Kidney epithelial cell (primary cell): Measurements from ENCODE around the gene SLC5A1. TPM values are rescaled to one million over a fixed set of nuclear protein-coding genes. Genes with fewer than 3 reads are reported as not detected.

ENCODE experiments used
- DNase-seq: peaks from one replicate; pipeline ENCODE4 v3.0.0-alpha.2; 2010; ENCODE audit warnings: low read depth
- H3K27me3 ChIP-seq: 2 replicates; pipeline ENCODE4 v1.6.0; 2011; ENCODE audit warnings: low read length; ENCODE audit not compliant: control insufficient read depth, insufficient read depth
- H3K36me3 ChIP-seq: 2 replicates; pipeline ENCODE4 v1.5.1; 2011; ENCODE audit warnings: low read length; ENCODE audit not compliant: control insufficient read depth, insufficient read depth
- H3K4me3 ChIP-seq: 2 replicates; pipeline ENCODE4 v1.5.1; 2011; ENCODE audit warnings: low read depth, mild to moderate bottlenecking, control low read depth, low read length
- total RNA-seq: library from RNA; depleted of rRNA; stranded (reverse); fragments of >200 nt; gene quantifications from 2 replicates; pipeline ENCODE4 v1.2.3, GENCODE V29; 2015
- TF ChIP-seq, protein P1 (sequence below): IDR thresholded peaks from 2 replicates; pipeline ENCODE4 v1.5.1; 2011; ENCODE audit warnings: mild to moderate bottlenecking, moderate library complexity, low read length, control low read depth, inconsistent platforms; ENCODE audit not compliant: insufficient read depth, poor library complexity, severe bottlenecking

SLC5A1 gene
- total RNA-seq, 1 donor from 2014 or later: 0.38 TPM

DNA sequence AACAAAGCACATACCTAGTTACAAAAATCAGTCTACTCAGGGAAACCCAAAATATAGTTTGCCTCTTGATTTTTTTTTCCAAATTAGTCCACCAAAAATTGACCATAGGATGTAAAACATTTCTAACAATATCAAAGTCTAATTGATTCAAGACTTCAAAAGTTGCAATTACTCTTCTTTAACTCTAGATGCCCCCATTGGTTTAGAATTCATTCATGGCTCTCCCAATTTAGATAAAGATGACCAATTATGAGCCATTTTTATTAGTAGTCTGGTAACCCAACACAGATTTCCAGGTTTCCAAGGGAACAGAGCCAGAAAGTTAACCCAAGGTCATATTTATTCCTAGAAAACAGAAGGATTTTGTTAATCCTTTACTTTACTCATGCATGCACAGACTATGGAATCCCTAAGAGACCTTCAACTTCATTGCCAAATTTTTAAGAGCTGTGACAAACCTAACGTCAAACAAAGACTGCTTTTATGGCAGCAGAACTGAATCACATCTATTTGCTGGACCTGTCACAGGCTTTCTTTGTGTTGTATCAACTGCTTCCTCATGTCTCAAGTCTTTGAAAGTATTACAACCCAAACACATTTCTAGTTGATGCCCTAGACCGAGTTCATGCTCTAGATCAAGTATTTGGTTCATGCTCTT is 60.7 kb downstream of the SLC5A1 start:
- DNase-seq: no peak
- H3K4me3 ChIP-seq: no peak overlapping the region
- TF ChIP-seq, protein P1, sequence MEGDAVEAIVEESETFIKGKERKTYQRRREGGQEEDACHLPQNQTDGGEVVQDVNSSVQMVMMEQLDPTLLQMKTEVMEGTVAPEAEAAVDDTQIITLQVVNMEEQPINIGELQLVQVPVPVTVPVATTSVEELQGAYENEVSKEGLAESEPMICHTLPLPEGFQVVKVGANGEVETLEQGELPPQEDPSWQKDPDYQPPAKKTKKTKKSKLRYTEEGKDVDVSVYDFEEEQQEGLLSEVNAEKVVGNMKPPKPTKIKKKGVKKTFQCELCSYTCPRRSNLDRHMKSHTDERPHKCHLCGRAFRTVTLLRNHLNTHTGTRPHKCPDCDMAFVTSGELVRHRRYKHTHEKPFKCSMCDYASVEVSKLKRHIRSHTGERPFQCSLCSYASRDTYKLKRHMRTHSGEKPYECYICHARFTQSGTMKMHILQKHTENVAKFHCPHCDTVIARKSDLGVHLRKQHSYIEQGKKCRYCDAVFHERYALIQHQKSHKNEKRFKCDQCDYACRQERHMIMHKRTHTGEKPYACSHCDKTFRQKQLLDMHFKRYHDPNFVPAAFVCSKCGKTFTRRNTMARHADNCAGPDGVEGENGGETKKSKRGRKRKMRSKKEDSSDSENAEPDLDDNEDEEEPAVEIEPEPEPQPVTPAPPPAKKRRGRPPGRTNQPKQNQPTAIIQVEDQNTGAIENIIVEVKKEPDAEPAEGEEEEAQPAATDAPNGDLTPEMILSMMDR: peak; percentile 7
- peaks cover 4% of the 10 kb centered on the region for H3K27me3 ChIP-seq
- no peaks in the 10 kb centered on the region for H3K36me3 ChIP-seq

DNA sequence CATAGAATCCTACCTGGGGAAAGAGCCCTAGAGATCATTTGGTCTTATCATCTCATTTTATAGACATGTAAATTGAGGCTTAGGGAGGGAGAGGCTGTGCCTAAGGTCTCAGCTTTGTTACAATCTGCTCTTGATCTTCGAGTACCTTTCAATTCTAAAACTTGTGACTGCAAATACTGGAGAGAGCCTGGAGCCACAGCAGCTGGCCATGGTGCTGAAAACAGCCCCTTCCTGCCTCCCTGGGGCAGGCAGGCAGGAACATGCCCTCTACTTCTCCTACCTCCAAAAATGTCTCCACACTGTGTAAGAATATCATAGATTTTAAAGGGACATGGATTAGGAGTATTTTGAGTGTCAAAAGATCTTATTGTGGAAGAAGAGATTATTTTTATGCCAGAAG is 63.9 kb downstream of the SLC5A1 start:
- Histone ChIP-seq H3K36me3 (no peaks in the 10 kb centered on the region), H3K4me3 (no peak overlapping the region), H3K27me3 (peaks cover 2% of the 10 kb centered on the region)
- DNase-seq: no peak
- TF ChIP-seq, protein P1: no peak

DNA sequence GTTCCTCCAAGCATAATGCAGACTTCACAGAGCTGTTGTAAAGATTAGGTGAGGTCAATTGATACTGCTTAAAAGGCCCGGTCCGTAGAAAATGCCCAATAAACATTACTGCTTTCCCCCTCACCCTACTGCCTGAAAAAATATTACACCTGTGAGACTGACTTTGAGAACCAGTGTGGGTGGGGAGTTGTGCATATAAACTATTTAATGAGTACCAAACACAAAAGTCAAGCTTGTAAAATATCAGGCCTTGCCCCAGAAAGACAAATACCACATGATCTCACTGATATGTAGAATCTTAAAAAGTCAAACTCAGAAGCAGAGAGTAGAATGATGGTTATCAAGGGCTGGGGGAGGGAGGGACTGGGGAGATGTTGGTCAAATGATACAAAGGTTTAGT is 69.3 kb downstream of the SLC5A1 start:
- peaks cover 5% of the 10 kb centered on the region for H3K27me3 ChIP-seq
- no peaks in the 10 kb centered on the region for H3K36me3 ChIP-seq
- TF ChIP-seq, protein P1: no peak
- no peak overlapping the region for H3K4me3 ChIP-seq
- DNase-seq: no peak

DNA sequence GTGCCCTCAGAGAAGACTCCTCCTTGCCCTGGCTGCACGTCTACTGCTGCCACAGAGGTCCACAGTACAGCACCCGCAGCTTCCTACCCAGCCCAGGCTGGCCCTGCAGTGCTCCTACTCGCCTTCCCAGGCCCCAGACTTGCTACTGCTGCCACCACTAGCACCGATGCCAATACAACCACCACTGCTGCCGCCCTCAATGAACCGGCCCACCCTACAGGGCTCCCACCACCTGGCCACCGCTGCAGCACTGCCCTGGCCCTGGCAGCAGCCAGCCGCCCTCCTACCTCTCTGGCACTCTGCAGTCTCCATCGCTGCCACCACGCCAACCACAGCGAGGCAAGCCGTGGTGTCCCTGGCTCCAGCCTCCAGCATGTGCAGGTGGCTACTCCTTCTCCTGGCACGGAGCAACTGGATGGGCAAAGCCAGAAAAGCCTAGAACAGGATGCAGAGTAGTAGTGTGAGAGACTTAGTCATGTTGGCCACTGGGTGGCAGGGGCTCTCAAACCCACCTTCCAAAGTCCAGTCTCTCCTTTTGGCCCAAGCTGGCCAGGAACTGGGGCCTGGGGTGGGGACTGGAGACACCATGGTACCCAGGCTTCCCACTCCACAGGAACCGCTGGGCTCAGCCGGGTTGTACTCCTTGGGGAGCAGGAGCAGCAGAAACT is 76.6 kb downstream of the SLC5A1 start:
- TF ChIP-seq, protein P1: no peak

DNA sequence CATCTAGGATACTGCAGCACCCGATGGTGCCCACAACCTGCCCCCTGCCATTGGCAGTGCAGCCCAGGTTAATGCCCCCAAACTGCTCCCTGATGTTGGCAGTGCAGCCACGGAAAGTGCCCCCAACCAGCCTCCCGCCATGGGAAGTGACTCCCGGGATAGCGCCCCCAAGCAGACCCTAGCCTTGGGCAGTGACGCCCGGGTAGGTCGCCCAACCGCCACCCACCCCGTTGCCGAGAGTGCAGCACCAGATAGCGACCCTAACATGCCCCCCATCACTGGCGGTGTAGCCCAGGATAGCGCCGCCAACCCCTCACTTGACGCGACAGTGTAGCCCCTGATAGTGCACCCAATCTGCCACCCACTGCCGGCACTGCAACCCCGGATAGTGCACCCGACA is 77.5 kb downstream of the SLC5A1 start:
- Histone ChIP-seq H3K27me3 (no peaks in the 10 kb centered on the region), H3K4me3 (no peak overlapping the region), H3K36me3 (no peaks in the 10 kb centered on the region)
- DNase-seq: no peak
- TF ChIP-seq, protein P1: no peak

More for the DNA sequence above, 76.6 kb downstream of the SLC5A1 start:
- H3K36me3 ChIP-seq: no peaks in the 10 kb centered on the region
- DNase-seq: no peak
- H3K27me3 ChIP-seq: no peaks in the 10 kb centered on the region
- H3K4me3 ChIP-seq: no peak overlapping the region
